Measurements from ENCODE around the gene LIMS2.

Gene LIMS2

GRCh38 chr2:127598711-127599110 lies 76.6 kb downstream of the LIMS2 start:
- Histone ChIP-seq H3K27ac (ENCODE audit: low read depth, low read length) (no peak overlapping the region), H3K18ac (ENCODE audit: low read length) (no peak overlapping the region), H3K4ac (ENCODE audit: low read depth, low read length) (no peak overlapping the region), H3K4me2 (ENCODE audit: low read length) (no peak overlapping the region), H3K14ac (ENCODE audit: low read length) (no peak overlapping the region), H2AFZ (ENCODE audit: insufficient read depth, low read length, poor library complexity) (no peak overlapping the region), H3K27me3 (ENCODE audit: insufficient read depth, low read length) (no peaks in the 10 kb centered on the region), H2AK5ac (ENCODE audit: low read length) (no peak overlapping the region), H4K8ac (ENCODE audit: low read depth, low read length) (no peak overlapping the region), H2BK120ac (ENCODE audit: insufficient read depth, low read length, poor library complexity) (no peak overlapping the region), H3K36me3 (ENCODE audit: control insufficient read depth in 1 of 2, insufficient read depth in 2 of 2, low read length in 2 of 2) (no peaks in the 10 kb centered on the region), H3K79me2 (ENCODE audit: control insufficient read depth, insufficient read depth, low read length, poor library complexity) (no peaks in the 10 kb centered on the region), H3K9me3 (ENCODE audit: insufficient read depth, low read depth, low read length) (no peaks in the 10 kb centered on the region), H4K12ac (ENCODE audit: low read depth, low read length) (no peak overlapping the region), H2BK12ac (ENCODE audit: low read length) (no peak overlapping the region), H3K4me1 (ENCODE audit: control insufficient read depth in 1 of 2, insufficient read depth in 2 of 2, low read length in 2 of 2) (peaks cover 0 to 2% of the 10 kb centered on the region in 2 experiments), H3K79me1 (ENCODE audit: low read length) (peaks cover 3% of the 10 kb centered on the region), H2BK5ac (ENCODE audit: low read depth, low read length, poor library complexity) (no peak overlapping the region), H3K4me3 (ENCODE audit: low read depth, low read length) (no peak overlapping the region), H4K91ac (ENCODE audit: low read depth, low read length) (no peak overlapping the region), H3K9ac (ENCODE audit: low read length) (no peak overlapping the region), H3K23ac (ENCODE audit: low read length) (no peak overlapping the region)
- no CpG with 5 or more reads among the region's 3 CpGs for WGBS (ENCODE audit: extremely low coverage, insufficient coverage, insufficient read length)
- DNase-seq, result peak in 1 of 2 donors; percentile 47

- Histone ChIP-seq H3K27me3 (ENCODE audit: insufficient read depth, low read length) (no peaks in the 10 kb centered on the region), H2BK5ac (ENCODE audit: low read depth, low read length, poor library complexity) (no peak overlapping the region), H2BK12ac (ENCODE audit: low read length) (no peak overlapping the region), H3K14ac (ENCODE audit: low read length) (no peak overlapping the region), H3K4me1 (ENCODE audit: control insufficient read depth in 1 of 2, insufficient read depth in 2 of 2, low read length in 2 of 2) (peaks cover 0 to 2% of the 10 kb centered on the region in 2 experiments), H4K8ac (ENCODE audit: low read depth, low read length) (no peak overlapping the region), H2AK5ac (ENCODE audit: low read length) (no peak overlapping the region), H3K4me3 (ENCODE audit: low read depth, low read length) (no peak overlapping the region), H3K23ac (ENCODE audit: low read length) (no peak overlapping the region), H3K4ac (ENCODE audit: low read depth, low read length) (no peak overlapping the region), H4K91ac (ENCODE audit: low read depth, low read length) (no peak overlapping the region), H3K27ac (ENCODE audit: low read depth, low read length) (no peak overlapping the region), H2BK120ac (ENCODE audit: insufficient read depth, low read length, poor library complexity) (no peak overlapping the region), H3K18ac (ENCODE audit: low read length) (no peak overlapping the region), H3K79me1 (ENCODE audit: low read length) (peaks cover 3% of the 10 kb centered on the region), H3K79me2 (ENCODE audit: control insufficient read depth, insufficient read depth, low read length, poor library complexity) (no peaks in the 10 kb centered on the region), H3K9me3 (ENCODE audit: insufficient read depth, low read depth, low read length) (no peaks in the 10 kb centered on the region), H4K12ac (ENCODE audit: low read depth, low read length) (no peak overlapping the region), H3K36me3 (ENCODE audit: control insufficient read depth in 1 of 2, insufficient read depth in 2 of 2, low read length in 2 of 2) (no peaks in the 10 kb centered on the region), H3K4me2 (ENCODE audit: low read length) (no peak overlapping the region), H3K9ac (ENCODE audit: low read length) (no peak overlapping the region), H2AFZ (ENCODE audit: insufficient read depth, low read length, poor library complexity) (no peak overlapping the region)
- peak; percentile 61 to 84 for DNase-seq
- no CpG with 5 or more reads among the region's 4 CpGs for WGBS (ENCODE audit: extremely low coverage, insufficient coverage, insufficient read length)
These were observed 77.3 kb downstream of the LIMS2 start for GRCh38 chr2:127597984-127598380.

- no peak overlapping the region for H2BK5ac ChIP-seq (ENCODE audit: low read depth, low read length, poor library complexity)
- H3K36me3 ChIP-seq (ENCODE audit: control insufficient read depth in 1 of 2, insufficient read depth in 2 of 2, low read length in 2 of 2), result no peaks in the 10 kb centered on the region
- no peaks in the 10 kb centered on the region for H3K79me2 ChIP-seq (ENCODE audit: control insufficient read depth, insufficient read depth, low read length, poor library complexity)
- no peak overlapping the region for H4K91ac ChIP-seq (ENCODE audit: low read depth, low read length)
- no peak overlapping the region for H2AK5ac ChIP-seq (ENCODE audit: low read length)
- no peak overlapping the region for H3K4ac ChIP-seq (ENCODE audit: low read depth, low read length)
- no peaks in the 10 kb centered on the region for H3K27me3 ChIP-seq (ENCODE audit: insufficient read depth, low read length)
- H4K8ac ChIP-seq (ENCODE audit: low read depth, low read length), result no peak overlapping the region
- no CpG with 5 or more reads among the region's 17 CpGs for WGBS (ENCODE audit: extremely low coverage, insufficient coverage, insufficient read length)
- peak in 1 of 2 donors; percentile 23 for DNase-seq
- H3K9ac ChIP-seq (ENCODE audit: low read length), result no peak overlapping the region
- no peak overlapping the region for H3K14ac ChIP-seq (ENCODE audit: low read length)
- peak overlapping the region; percentile 56 for H2BK12ac ChIP-seq (ENCODE audit: low read length)
- no peak overlapping the region for H4K12ac ChIP-seq (ENCODE audit: low read depth, low read length)
- no peaks in the 10 kb centered on the region for H3K9me3 ChIP-seq (ENCODE audit: insufficient read depth, low read depth, low read length)
- H3K4me3 ChIP-seq (ENCODE audit: low read depth, low read length), result no peak overlapping the region
- H3K4me1 ChIP-seq (ENCODE audit: control insufficient read depth in 1 of 2, insufficient read depth in 2 of 2, low read length in 2 of 2), result peaks cover 0 to 2% of the 10 kb centered on the region in 2 experiments
- no peak overlapping the region for H3K23ac ChIP-seq (ENCODE audit: low read length)
- no peak overlapping the region for H3K4me2 ChIP-seq (ENCODE audit: low read length)
- peaks cover 3% of the 10 kb centered on the region for H3K79me1 ChIP-seq (ENCODE audit: low read length)
- H2BK120ac ChIP-seq (ENCODE audit: insufficient read depth, low read length, poor library complexity), result no peak overlapping the region
- H3K27ac ChIP-seq (ENCODE audit: low read depth, low read length), result no peak overlapping the region
- H2AFZ ChIP-seq (ENCODE audit: insufficient read depth, low read length, poor library complexity), result no peak overlapping the region
- H3K18ac ChIP-seq (ENCODE audit: low read length), result no peak overlapping the region
These were observed 78.0 kb downstream of the LIMS2 start for GRCh38 chr2:127597046-127597983.

GRCh38 chr2:127596311-127597045 lies 78.9 kb downstream of the LIMS2 start:
- Histone ChIP-seq H2BK120ac (ENCODE audit: insufficient read depth, low read length, poor library complexity) (no peak overlapping the region), H2BK12ac (ENCODE audit: low read length) (peak overlapping the region; percentile 56), H3K4me2 (ENCODE audit: low read length) (no peak overlapping the region), H2AK5ac (ENCODE audit: low read length) (no peak overlapping the region), H2AFZ (ENCODE audit: insufficient read depth, low read length, poor library complexity) (no peak overlapping the region), H3K79me2 (ENCODE audit: control insufficient read depth, insufficient read depth, low read length, poor library complexity) (no peaks in the 10 kb centered on the region), H3K23ac (ENCODE audit: low read length) (no peak overlapping the region), H3K4me1 (ENCODE audit: control insufficient read depth in 1 of 2, insufficient read depth in 2 of 2, low read length in 2 of 2) (peaks cover 0 to 2% of the 10 kb centered on the region in 2 experiments), H4K12ac (ENCODE audit: low read depth, low read length) (no peak overlapping the region), H3K79me1 (ENCODE audit: low read length) (peaks cover 3% of the 10 kb centered on the region), H3K4me3 (ENCODE audit: low read depth, low read length) (no peak overlapping the region), H4K91ac (ENCODE audit: low read depth, low read length) (no peak overlapping the region), H3K9me3 (ENCODE audit: insufficient read depth, low read depth, low read length) (no peaks in the 10 kb centered on the region), H3K4ac (ENCODE audit: low read depth, low read length) (no peak overlapping the region), H3K27me3 (ENCODE audit: insufficient read depth, low read length) (no peaks in the 10 kb centered on the region), H3K18ac (ENCODE audit: low read length) (no peak overlapping the region), H4K8ac (ENCODE audit: low read depth, low read length) (no peak overlapping the region), H3K27ac (ENCODE audit: low read depth, low read length) (no peak overlapping the region), H2BK5ac (ENCODE audit: low read depth, low read length, poor library complexity) (no peak overlapping the region), H3K14ac (ENCODE audit: low read length) (no peak overlapping the region), H3K9ac (ENCODE audit: low read length) (no peak overlapping the region), H3K36me3 (ENCODE audit: control insufficient read depth in 1 of 2, insufficient read depth in 2 of 2, low read length in 2 of 2) (no peaks in the 10 kb centered on the region)
- WGBS (ENCODE audit: extremely low coverage, insufficient coverage, insufficient read length), result no CpG with 5 or more reads among the region's 14 CpGs
- DNase-seq, result no peak

Measured in trophoblast cell (in vitro differentiated cells and primary cell).